RKO (cell line): ENCODE results near the gene IL24.

ENCODE experiments used
- DNase-seq: peaks from one replicate; pipeline ENCODE4 v3.0.0-alpha.2; 2016; ENCODE audit warnings: low spot score

The IL24 gene

DNA sequence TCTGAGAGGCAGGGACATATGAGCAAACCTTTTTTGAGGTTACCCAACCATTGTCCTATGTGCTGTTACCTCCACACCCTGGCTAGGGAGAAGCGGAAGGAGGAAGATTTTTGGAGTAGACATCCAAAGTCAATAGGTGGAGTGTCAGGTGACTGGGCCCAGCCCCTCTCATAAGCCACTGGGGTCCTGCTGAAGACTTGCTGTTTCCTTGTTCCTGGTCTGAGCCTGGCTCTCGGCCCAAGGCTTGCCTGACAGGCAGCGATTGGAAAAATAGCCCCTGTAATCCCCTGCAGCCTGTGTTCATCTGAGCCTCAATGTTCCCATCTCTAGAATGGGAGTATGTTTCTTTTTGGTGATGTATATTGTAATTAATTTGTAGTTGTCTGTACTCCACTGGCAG is 55.9 kb downstream of the IL24 start:
- no peak for DNase-seq

DNA sequence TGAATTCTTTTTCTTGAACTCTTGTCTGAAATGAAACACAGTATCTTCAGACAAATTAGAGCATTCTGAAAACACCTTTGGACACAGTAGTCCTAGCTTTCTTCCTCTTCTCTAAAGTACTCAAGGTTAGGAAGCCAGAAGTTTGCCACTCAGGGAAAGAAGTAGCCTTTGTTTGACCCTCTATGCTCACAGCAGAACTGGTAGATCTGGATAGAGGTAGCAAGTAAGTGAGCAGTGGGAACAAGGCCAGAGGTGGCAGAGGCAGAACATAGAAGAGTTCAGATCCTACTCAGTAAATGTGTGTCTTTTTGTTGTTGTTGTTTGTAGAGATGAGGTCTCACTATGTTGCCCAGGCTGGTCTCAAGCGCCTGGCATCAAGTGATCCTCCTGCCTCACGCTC is 56.4 kb downstream of the IL24 start:
- DNase-seq = no peak
